H1 (cell line): Measurements from ENCODE around the gene SLC9A3. TPM values are rescaled to one million over a fixed set of nuclear protein-coding genes. Genes with fewer than 3 reads are reported as not detected.

Experiments
- CTCF ChIA-PET: fragments of 300-600 bp; sonication (Branson Sonifier 250); formaldehyde crosslinking; loops from one replicate; lab custom pipeline; 2021; ENCODE audit not compliant: partially characterized antibody; lab: Charles Lee
- POLR2A ChIA-PET: fragments of 300-600 bp; sonication (Branson Sonifier 250); formaldehyde crosslinking; loops from one replicate; lab custom pipeline; 2021; ENCODE audit warnings: inconsistent platforms; ENCODE audit not compliant: partially characterized antibody; lab: Charles Lee
- DNase-seq, 2 experiments: peaks; one replicate each; pipeline versions ENCODE4 v3.0.0 to v3.0.0-alpha.2; 2010 to 2022; ENCODE audit warnings: low spot score in 2 of 2, low read depth in 1 of 2, mixed read lengths in 1 of 2
- FAIRE-seq: peaks from 2 replicates; lab custom pipeline; 2011; peaks lifted over from hg19 to GRCh38; lab: Jason Lieb, UNC
- H2AFZ ChIP-seq: 2 replicates; pipeline ENCODE4 v1.8.1; 2012; ENCODE audit warnings: low read length, inconsistent platforms
- H2AK5ac ChIP-seq: 2 replicates; pipeline ENCODE4 v1.6.1; 2013; ENCODE audit warnings: low read depth, low read length
- H2BK120ac ChIP-seq: replicated peaks from 2 replicates; pipeline ENCODE3; 2013; ENCODE audit warnings: low read depth, low read length, inconsistent platforms
- H2BK12ac ChIP-seq: 2 replicates; pipeline ENCODE4 v1.6.1; 2013; ENCODE audit warnings: low read depth, low read length
- H2BK15ac ChIP-seq: 2 replicates; pipeline ENCODE4 v1.6.1; 2013; ENCODE audit warnings: low read length
- H2BK20ac ChIP-seq: 2 replicates; pipeline ENCODE4 v1.6.1; 2013; ENCODE audit warnings: low read length
- H2BK5ac ChIP-seq: 2 replicates; pipeline ENCODE4 v1.6.1; 2013; ENCODE audit warnings: low read depth, low read length
- H3K14ac ChIP-seq: 2 replicates; pipeline ENCODE4 v1.6.1; 2013; ENCODE audit warnings: inconsistent platforms; ENCODE audit not compliant: insufficient read length
- H3K18ac ChIP-seq: 2 replicates; pipeline ENCODE4 v1.6.1; 2013; ENCODE audit warnings: low read length; ENCODE audit errors: extremely low read depth
- H3K23ac ChIP-seq: 2 replicates; pipeline ENCODE4 v1.6.1; 2013; ENCODE audit warnings: inconsistent platforms; ENCODE audit not compliant: insufficient read length
- H3K23me2 ChIP-seq: 2 replicates; pipeline ENCODE4 v1.6.1; 2013; ENCODE audit warnings: low read depth, low read length
- H3K27ac ChIP-seq: 2 replicates; pipeline ENCODE4 v1.6.1; 2011; ENCODE audit warnings: low read depth, low read length, inconsistent platforms
- H3K27me3 ChIP-seq, 4 experiments: replicated peaks in 1 of 4; 1 replicate in 1 of 4; 2 replicates in 3 of 4; pipeline versions ENCODE4 v1.6.1 to v1.8.1; 2011 to 2013; ENCODE audit warnings: low read length in 3 of 4, mild to moderate bottlenecking in 3 of 4, inconsistent platforms in 2 of 4, mixed read lengths in 2 of 4, moderate library complexity in 1 of 4; ENCODE audit not compliant: control insufficient read depth in 3 of 4, insufficient read depth in 3 of 4; ENCODE audit errors: extremely low read depth in 1 of 4
- H3K36me3 ChIP-seq, 4 experiments: 2 replicates each; pipeline versions ENCODE4 v1.6.1 to v1.8.1; 2011 to 2013; ENCODE audit warnings: mild to moderate bottlenecking in 4 of 4, low read length in 3 of 4, moderate library complexity in 2 of 4, control low read depth in 1 of 4, inconsistent platforms in 1 of 4; ENCODE audit not compliant: insufficient read depth in 4 of 4, control insufficient read depth in 2 of 4
- H3K4ac ChIP-seq: replicated peaks from 2 replicates; pipeline ENCODE3; 2013; ENCODE audit warnings: low read length, low read depth, mixed read lengths, inconsistent platforms; ENCODE audit not compliant: insufficient read length
- H3K4me1 ChIP-seq, 4 experiments: replicated peaks in 1 of 4; 1 replicate in 1 of 4; 2 replicates in 3 of 4; pipeline versions ENCODE4 v1.6.1 to v1.8.1; 2011 to 2013; ENCODE audit warnings: low read length in 3 of 4, inconsistent platforms in 2 of 4, mixed read lengths in 1 of 4; ENCODE audit not compliant: insufficient read depth in 4 of 4, control insufficient read depth in 3 of 4
- H3K4me2 ChIP-seq, 2 experiments: 2 replicates each; pipeline versions ENCODE4 v1.6.1 to v1.8.1; 2011 to 2013; ENCODE audit warnings: low read depth in 2 of 2, low read length in 2 of 2, control low read depth in 1 of 2, inconsistent platforms in 1 of 2, mild to moderate bottlenecking in 1 of 2; ENCODE audit not compliant: insufficient read depth in 1 of 2
- H3K4me3 ChIP-seq, 4 experiments: fragments of 200-600, 300-600 bp in 1 of 4; sonication (generic), shearing (Covaris generic), sonication (Bioruptor Twin) in 1 of 4; 2 replicates each; pipeline versions ENCODE4 v1.5.1 to v1.8.1; 2011 to 2016; ENCODE audit warnings: low read length in 4 of 4, low read depth in 3 of 4, control low read depth in 2 of 4, inconsistent platforms in 2 of 4, mild to moderate bottlenecking in 2 of 4, mixed read lengths in 1 of 4, moderate library complexity in 1 of 4; ENCODE audit not compliant: insufficient read depth in 2 of 4; ENCODE audit errors: extremely low read depth in 1 of 4
- H3K56ac ChIP-seq: replicated peaks from 2 replicates; pipeline ENCODE3; 2013; ENCODE audit warnings: low read depth, mild to moderate bottlenecking, mixed read lengths, low read length, inconsistent platforms; ENCODE audit not compliant: insufficient read length
- H3K79me1 ChIP-seq: 2 replicates; pipeline ENCODE4 v1.6.1; 2013; ENCODE audit warnings: low read depth, low read length, control low read depth
- H3K79me2 ChIP-seq, 2 experiments: 2 replicates each; pipeline versions ENCODE4 v1.6.1 to v1.8.1; 2012 to 2013; ENCODE audit warnings: low read length in 2 of 2, mild to moderate bottlenecking in 2 of 2, inconsistent platforms in 1 of 2; ENCODE audit not compliant: insufficient read depth in 2 of 2, control insufficient read depth in 1 of 2
- H3K9ac ChIP-seq, 4 experiments: replicated peaks in 1 of 4; 1 replicate in 1 of 4; 2 replicates in 3 of 4; pipeline versions ENCODE4 v1.6.1 to v1.8.1; 2011 to 2013; ENCODE audit warnings: low read depth in 3 of 4, low read length in 3 of 4, control low read depth in 2 of 4, mild to moderate bottlenecking in 2 of 4, moderate library complexity in 2 of 4, inconsistent platforms in 1 of 4; ENCODE audit errors: extremely low read depth in 1 of 4
- H3K9me3 ChIP-seq, 2 experiments: 2 replicates each; pipeline versions ENCODE4 v1.6.1 to v1.8.1; 2012 to 2013; ENCODE audit warnings: mild to moderate bottlenecking in 2 of 2, moderate library complexity in 2 of 2, control low read depth in 1 of 2, inconsistent platforms in 1 of 2, low read depth in 1 of 2, low read length in 1 of 2, mixed read lengths in 1 of 2; ENCODE audit not compliant: insufficient read depth in 2 of 2
- H4K20me1 ChIP-seq, 2 experiments: replicated peaks in 1 of 2; 2 replicates each; pipeline versions ENCODE3 to v1.8.1; 2011 to 2013; ENCODE audit warnings: inconsistent platforms in 2 of 2, low read length in 2 of 2, mild to moderate bottlenecking in 1 of 2; ENCODE audit not compliant: insufficient read depth in 2 of 2, control insufficient read depth in 1 of 2
- H4K5ac ChIP-seq: 2 replicates; pipeline ENCODE4 v1.6.1; 2013; ENCODE audit warnings: low read length, low read depth, mixed read lengths, inconsistent platforms; ENCODE audit not compliant: insufficient read length
- H4K8ac ChIP-seq: 2 replicates; pipeline ENCODE4 v1.8.0; 2013; ENCODE audit warnings: mild to moderate bottlenecking, moderate library complexity, low read length, inconsistent platforms; ENCODE audit not compliant: insufficient read depth; ENCODE audit errors: extremely low read depth
- H4K91ac ChIP-seq: replicated peaks from 2 replicates; pipeline ENCODE3; 2013; ENCODE audit warnings: low read length, mixed read lengths, inconsistent platforms; ENCODE audit not compliant: insufficient read length
- CHD1 ChIP-seq: IDR thresholded peaks from 2 replicates; pipeline ENCODE4 v1.6.1; 2012; ENCODE audit warnings: low read depth, low read length, improper control_type of control experiment
- CREB1 ChIP-seq: IDR thresholded peaks from 2 replicates; pipeline ENCODE4 v1.6.1; 2012; ENCODE audit warnings: inconsistent platforms
- CTBP2 ChIP-seq: IDR thresholded peaks from 2 replicates; pipeline ENCODE4 v1.7.0; 2011; ENCODE audit warnings: borderline replicate concordance, mild to moderate bottlenecking, moderate library complexity, mixed read lengths, low read length; ENCODE audit not compliant: insufficient read depth, insufficient read length
- GABPA ChIP-seq: IDR thresholded peaks from 2 replicates; pipeline ENCODE4 v1.6.1; 2011; ENCODE audit warnings: mild to moderate bottlenecking, low read length, moderate library complexity, borderline replicate concordance; ENCODE audit not compliant: insufficient read depth
- HDAC2 ChIP-seq, 2 experiments: fragments of 300-600 bp in 1 of 2; sonication (generic) in 1 of 2; IDR thresholded peaks; 2 replicates each; pipeline ENCODE4 v1.6.1; 2011 to 2012; ENCODE audit warnings: low read depth in 2 of 2, low read length in 2 of 2, mild to moderate bottlenecking in 2 of 2, moderate library complexity in 2 of 2, borderline replicate concordance in 1 of 2, inconsistent platforms in 1 of 2
- PHF8 ChIP-seq: fragments of 200-600 bp; sonication (generic); conservative IDR thresholded peaks from 2 replicates; pipeline ENCODE4 v1.7.1; 2012; ENCODE audit warnings: low read depth, mild to moderate bottlenecking, inconsistent platforms, low read length, moderate library complexity
- SIRT6 ChIP-seq: IDR thresholded peaks from one replicate; pipeline ENCODE4 v1.7.1; 2012; ENCODE audit warnings: low read length, inconsistent platforms
- WGBS, 2 experiments: shearing (Covaris generic) in 1 of 2; methylation state at CpG; one replicate each; pipeline versions ENCODE4 v1.1.6 to v1.1.7; 2013 to 2015; ENCODE audit warnings: low lambda C conversion rate in 2 of 2, mixed read lengths in 2 of 2, inconsistent platforms in 1 of 2, low coverage in 1 of 2, missing lambda C conversion rate in 1 of 2; ENCODE audit not compliant: insufficient replicate concordance in 2 of 2, insufficient coverage in 1 of 2, insufficient read length in 1 of 2; ENCODE audit errors: extremely low coverage in 1 of 2, missing lambda C conversion rate in 1 of 2; 5-methylcytosine and 5-hydroxymethylcytosine counted together
- polyA plus RNA-seq, 7 experiments: library from polyadenylated mRNA; depleted of rRNA in 3 of 7; stranded (reverse) in 5 of 7; unstranded in 2 of 7; fragments of >200 nt in 5 of 7; fragments of 200-250 nt in 2 of 7; gene quantifications; 1 replicate in 5 of 7; 2 replicates in 1 of 7; 4 replicates in 1 of 7; pipeline versions ENCODE4 v1.2.1 to v1.2.3, GENCODE V29; 2011 to 2013; ENCODE audit warnings: missing spikeins in 2 of 7, mixed read lengths in 2 of 7
- total RNA-seq: library from RNA; stranded (reverse); fragmentation: NEBNext Ultra II Directional; extraction: Animal tissue kit (Norgen Biotek cat#: 25700); gene quantifications from 2 replicates; pipeline ENCODE4 v1.2.1, GENCODE V29; 2021

SLC9A3 gene
- total and polyA plus RNA-seq, 2 of the 8 experiments (the other 6 are each of a cell fraction or from before 2014, with no cell fraction given), result 0.95 to 1.0 TPM

GRCh38 chr5:534743-535671, 10.8 kb upstream of the SLC9A3 start:
- Histone ChIP-seq H2BK15ac (no peak overlapping the region), H2AK5ac (no peak overlapping the region), H3K4me2 (no peak overlapping the region), H4K20me1 (peaks cover 0 to 3% of the 10 kb centered on the region in 2 experiments), H2BK12ac (peak overlapping the region; percentile 27; the same call in 1 of the 2 replicates), H2BK5ac (no peak overlapping the region), H3K9ac (no peak overlapping the region), H2BK120ac (no peak overlapping the region), H3K4ac (no peak overlapping the region), H3K9me3 (no peaks in the 10 kb centered on the region), H3K18ac (no peak overlapping the region), H3K4me3 (no peak overlapping the region), H3K4me1 (peaks cover 0 to 5% (median 0%) of the 10 kb centered on the region in 4 experiments; a peak in 4 of 7 replicates), H2BK20ac (no peak overlapping the region), H3K23ac (no peak overlapping the region), H3K36me3 (no peaks in the 10 kb centered on the region), H3K14ac (no peak overlapping the region), H2AFZ (no peak overlapping the region), H3K27me3 (peaks cover 0 to 12% (median 11%) of the 10 kb centered on the region in 4 experiments; a peak in 6 of 7 replicates), H3K79me1 (no peaks in the 10 kb centered on the region), H4K8ac (no peak overlapping the region; the same call in 1 of the 2 replicates), H4K5ac (no peak overlapping the region), H3K56ac (no peak overlapping the region), H3K27ac (no peak overlapping the region), H3K23me2 (no peaks in the 10 kb centered on the region), H4K91ac (no peak overlapping the region), H3K79me2 (no peaks in the 10 kb centered on the region)
- ChIA-PET CTCF (interaction anchor here (1.3 kb wide), 1 partner anchor 137 kb away, joined by 3 read pairs; no protein-coding TSS in a partner anchor), POLR2A (interaction anchor here (1.7 kb wide), 1 partner anchor 13 kb away, joined by 5 read pairs; no protein-coding TSS in a partner anchor)
- DNase-seq (no peak), FAIRE-seq (no peak)
- 94% methylated on average over 19 of the region's 41 CpGs; no CpG with 5 or more reads in 1 of the 2 experiments for WGBS, 2 experiments
- TF ChIP-seq CHD1, result no peak
- TF ChIP-seq GABPA, result no peak
- no peak for TF ChIP-seq PHF8
- no peak for TF ChIP-seq SIRT6
- no peak for TF ChIP-seq HDAC2 (IDR thresholded peaks at IDR 0.05; ENCODE audit: borderline replicate concordance in 1 of 2, low read depth in 2 of 2, low read length in 2 of 2)
- no peak for TF ChIP-seq CREB1
- no peak for TF ChIP-seq CTBP2
